IMR-90 (cell line): Measurements from ENCODE around the gene SUN1. TPM values are rescaled to one million over a fixed set of nuclear protein-coding genes. Genes with fewer than 3 reads are reported as not detected.

Experiments used
- ATAC-seq: fragments of 200-7000 bp; cut with Tn5 transposase; 2 replicates; pipeline ENCODE4 v1.9.1; 2020; ENCODE audit warnings: low read depth, mild to moderate bottlenecking, moderate library complexity
- BruUV-seq: library from RNA; stranded (reverse); fragments of 400-500 nt; replicated peaks from 2 replicates; lab custom pipeline; 2021; lab: Mats Ljungman, UMichigan
- CTCF ChIA-PET: fragments of 300-600 bp; formaldehyde crosslinking; extraction: SDS; loops from one replicate; lab custom pipeline; 2021; ENCODE audit warnings: antibody characterized with exemption; lab: Yijun Ruan, JAX
- POLR2A ChIA-PET: fragments of 300-600 bp; sonication (Branson Sonifier 250); formaldehyde crosslinking; loops from one replicate; lab custom pipeline; 2022; ENCODE audit warnings: antibody characterized with exemption; ENCODE audit not compliant: unreplicated experiment; lab: Charles Lee
- DNase-seq: peaks from one replicate; pipeline ENCODE4 v3.0.0; 2013
- H2AFZ ChIP-seq: replicated peaks from 2 replicates; pipeline ENCODE3; 2013; ENCODE audit warnings: low read length, mild to moderate bottlenecking; ENCODE audit not compliant: poor library complexity
- H2AK5ac ChIP-seq: 2 replicates; pipeline ENCODE4 v1.6.1; 2013; ENCODE audit warnings: low read depth, low read length, inconsistent platforms
- H2AK9ac ChIP-seq: replicated peaks from 2 replicates; pipeline ENCODE3; 2013; ENCODE audit warnings: mild to moderate bottlenecking, low read depth, low read length, moderate library complexity; ENCODE audit not compliant: poor library complexity
- H2BK120ac ChIP-seq: 2 replicates; pipeline ENCODE4 v1.6.1; 2013; ENCODE audit warnings: low read depth, low read length, inconsistent platforms
- H2BK15ac ChIP-seq: 3 replicates; pipeline ENCODE4 v1.6.1; 2013; ENCODE audit warnings: low read depth, low read length, inconsistent platforms
- H2BK20ac ChIP-seq: 2 replicates; pipeline ENCODE4 v1.6.1; 2013; ENCODE audit warnings: low read depth, mild to moderate bottlenecking, inconsistent platforms, low read length, moderate library complexity
- H2BK5ac ChIP-seq: 2 replicates; pipeline ENCODE4 v1.6.1; 2013; ENCODE audit warnings: mild to moderate bottlenecking, low read depth, low read length, inconsistent platforms; ENCODE audit not compliant: poor library complexity, severe bottlenecking
- H3K14ac ChIP-seq: replicated peaks from 2 replicates; pipeline ENCODE4 v1.6.1; 2013; ENCODE audit warnings: low read depth, low read length, inconsistent platforms
- H3K18ac ChIP-seq: 2 replicates; pipeline ENCODE4 v1.6.1; 2013; ENCODE audit warnings: low read depth, low read length, control low read depth
- H3K23ac ChIP-seq: 2 replicates; pipeline ENCODE4 v1.6.1; 2013; ENCODE audit warnings: low read depth, low read length, inconsistent platforms
- H3K27ac ChIP-seq: 2 replicates; pipeline ENCODE4 v1.5.1; 2013; ENCODE audit warnings: mild to moderate bottlenecking, control low read depth, low read length; ENCODE audit not compliant: insufficient read depth
- H3K27me3 ChIP-seq: 2 replicates; pipeline ENCODE4 v1.6.1; 2013; ENCODE audit warnings: low read length; ENCODE audit not compliant: control insufficient read depth, insufficient read depth
- H3K36me3 ChIP-seq: 2 replicates; pipeline ENCODE4 v1.6.1; 2013; ENCODE audit warnings: low read length, mixed read lengths; ENCODE audit not compliant: control insufficient read depth, insufficient read depth
- H3K4ac ChIP-seq: 2 replicates; pipeline ENCODE4 v1.6.1; 2013; ENCODE audit warnings: low read depth, low read length, inconsistent platforms
- H3K4me1 ChIP-seq: 2 replicates; pipeline ENCODE4 v1.6.1; 2013; ENCODE audit warnings: low read length, mixed read lengths; ENCODE audit not compliant: control insufficient read depth, insufficient read depth
- H3K4me2 ChIP-seq: 2 replicates; pipeline ENCODE4 v1.6.1; 2013; ENCODE audit warnings: low read depth, mild to moderate bottlenecking, control low read depth, low read length, moderate library complexity
- H3K4me3 ChIP-seq: 2 replicates; pipeline ENCODE4 v1.5.1; 2013; ENCODE audit warnings: low read depth, mild to moderate bottlenecking, control low read depth, low read length, moderate library complexity; ENCODE audit not compliant: insufficient read depth
- H3K56ac ChIP-seq: 2 replicates; pipeline ENCODE4 v1.6.1; 2013; ENCODE audit warnings: low read length, inconsistent platforms; ENCODE audit not compliant: insufficient read depth; ENCODE audit errors: extremely low read depth
- H3K79me1 ChIP-seq, 2 experiments: 2 replicates each; pipeline ENCODE4 v1.6.1; 2013; ENCODE audit warnings: low read length in 2 of 2, inconsistent platforms in 1 of 2, low read depth in 1 of 2
- H3K9ac ChIP-seq: 2 replicates; pipeline ENCODE4 v1.6.1; 2013; ENCODE audit warnings: low read depth, low read length, control low read depth
- H3K9me1 ChIP-seq: 2 replicates; pipeline ENCODE4 v1.6.1; 2013; ENCODE audit warnings: low read length, inconsistent platforms; ENCODE audit not compliant: insufficient read depth
- H3K9me3 ChIP-seq: 2 replicates; pipeline ENCODE4 v1.6.1; 2013; ENCODE audit warnings: low read length; ENCODE audit not compliant: control insufficient read depth, insufficient read depth
- H4K20me1 ChIP-seq: 2 replicates; pipeline ENCODE4 v1.6.1; 2013; ENCODE audit warnings: low read length, inconsistent platforms; ENCODE audit not compliant: insufficient read depth
- H4K5ac ChIP-seq: 2 replicates; pipeline ENCODE4 v1.6.1; 2013; ENCODE audit warnings: mild to moderate bottlenecking, low read depth, low read length, control low read depth
- H4K8ac ChIP-seq, 2 experiments: 2 replicates each; pipeline ENCODE4 v1.6.1; 2013; ENCODE audit warnings: low read depth in 2 of 2, low read length in 2 of 2, control low read depth in 1 of 2, inconsistent platforms in 1 of 2
- H4K91ac ChIP-seq: 2 replicates; pipeline ENCODE4 v1.6.1; 2013; ENCODE audit warnings: low read depth, low read length, inconsistent platforms; ENCODE audit not compliant: insufficient read depth
- BHLHE40 ChIP-seq: fragments of 150-350 bp; IDR thresholded peaks from 2 replicates; pipeline ENCODE4 v1.6.1; 2016; ENCODE audit warnings: mild to moderate bottlenecking, low read depth, low read length
- CEBPB ChIP-seq: IDR thresholded peaks from 2 replicates; pipeline ENCODE4 v1.6.1; 2012; ENCODE audit warnings: low read depth, low read length, improper control_type of control experiment
- RCOR1 ChIP-seq: IDR thresholded peaks from 2 replicates; pipeline ENCODE4 v1.6.1; 2012; ENCODE audit warnings: mild to moderate bottlenecking, low read length, improper control_type of control experiment; ENCODE audit not compliant: insufficient replicate concordance
- RFX5 ChIP-seq: IDR thresholded peaks from 2 replicates; pipeline ENCODE4 v1.8.0; 2012; ENCODE audit warnings: low read depth, mild to moderate bottlenecking, low read length, moderate library complexity
- WGBS, 2 experiments: methylation state at CpG; one replicate each; pipeline versions ENCODE4 v1.1.5 to v1.1.7; 2013; ENCODE audit warnings: missing lambda C conversion rate in 2 of 2; ENCODE audit not compliant: insufficient read length in 1 of 2; ENCODE audit errors: extremely low coverage in 2 of 2; 5-methylcytosine and 5-hydroxymethylcytosine counted together
- dilution Hi-C: fragments of 300-500 bp; cut with HindIII; formaldehyde crosslinking; loops from one replicate; pipeline ENCODE4 v1.14.3; 2018; ENCODE audit warnings: low sequenced_read_pairs; ENCODE audit not compliant: unreplicated experiment
- in situ Hi-C: fragments of 300-500 bp; cut with MboI; formaldehyde crosslinking; loops from 3 replicates; pipeline ENCODE4 v1.14.3; 2019; ENCODE audit warnings: low sequenced_read_pairs, inconsistent platforms, mixed read lengths
- intact Hi-C: fragments of 100-400 bp; cut with micrococcal nuclease; formaldehyde crosslinking; loops from 2 replicates; pipeline ENCODE4 v1.10.0; 2022
- polyA plus RNA-seq, 3 experiments: library from polyadenylated mRNA; depleted of rRNA; stranded (reverse); fragments of >200 nt; gene quantifications; 2 replicates each; pipeline ENCODE4 v1.2.3, GENCODE V29; 2012; ENCODE audit warnings: low replicate concordance in 1 of 3
- total RNA-seq: library from RNA; depleted of rRNA; stranded (reverse); fragments of >200 nt; gene quantifications from 2 replicates; pipeline ENCODE4 v1.2.3, GENCODE V29; 2012

Gene SUN1
- total and polyA plus RNA-seq, 2 of the 4 experiments (the other 2 are of a cell fraction) = 113 to 239 TPM

DNA sequence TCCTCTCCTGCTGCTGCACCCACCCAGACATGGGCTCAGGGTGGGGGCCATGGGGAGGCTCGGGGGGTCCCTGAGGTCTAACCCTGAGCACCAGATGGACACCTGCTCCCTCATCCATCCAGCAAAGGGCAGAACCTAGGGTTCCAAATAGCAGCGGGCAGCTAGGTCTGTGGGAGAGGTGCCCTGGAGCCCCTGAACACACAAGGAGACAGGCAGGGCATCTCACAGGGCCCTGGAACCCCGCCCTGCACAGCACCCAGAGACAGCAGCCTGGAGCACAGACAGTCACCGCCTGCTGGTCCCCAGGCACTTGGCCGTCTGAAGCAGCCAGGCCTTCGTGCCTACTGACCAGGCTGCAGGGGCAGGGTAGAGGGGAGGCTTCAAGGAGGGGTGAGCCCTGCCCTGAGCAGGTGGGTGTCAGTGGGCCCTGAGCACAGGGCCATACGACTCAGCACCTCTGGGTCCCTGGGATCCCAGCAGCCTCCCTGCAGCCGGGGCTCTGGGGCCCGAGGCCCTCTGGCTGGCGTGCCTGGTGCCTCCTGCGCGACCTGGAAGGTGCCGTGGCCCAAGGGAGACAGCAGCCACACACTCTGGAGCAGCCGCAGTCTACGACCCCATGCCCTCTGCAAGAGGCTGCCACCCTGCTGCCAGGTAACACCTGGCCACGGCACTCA, 82.4 kb downstream of the SUN1 start:
- Histone ChIP-seq H3K79me1 (no peaks in the 10 kb centered on the region), H4K91ac (no peak overlapping the region), H3K4me1 (no peaks in the 10 kb centered on the region), H2AK5ac (no peak overlapping the region), H3K18ac (no peak overlapping the region), H2AFZ (no peak overlapping the region), H3K56ac (no peak overlapping the region), H2BK5ac (no peak overlapping the region), H3K14ac (no peak overlapping the region), H2BK15ac (no peak overlapping the region), H3K27me3 (no peaks in the 10 kb centered on the region), H2BK120ac (no peak overlapping the region), H3K4me2 (no peak overlapping the region), H3K9me1 (no peaks in the 10 kb centered on the region), H4K5ac (no peak overlapping the region), H3K9me3 (no peaks in the 10 kb centered on the region), H3K4ac (no peak overlapping the region), H3K23ac (no peak overlapping the region), H2BK20ac (no peak overlapping the region), H3K9ac (no peak overlapping the region), H2AK9ac (no peak overlapping the region), H4K20me1 (no peaks in the 10 kb centered on the region), H4K8ac (no peak overlapping the region), H3K4me3 (no peak overlapping the region), H3K27ac (no peak overlapping the region), H3K36me3 (no peaks in the 10 kb centered on the region)
- WGBS, 2 experiments = 59% methylated on average over 4 of the region's 16 CpGs; no CpG with 5 or more reads in 1 of the 2 experiments
- TF ChIP-seq RFX5 = no peak
- no peak for TF ChIP-seq CEBPB
- TF ChIP-seq RCOR1 = no peak
- TF ChIP-seq BHLHE40 = no peak
- POLR2A ChIA-PET = no interaction called here
- CTCF ChIA-PET = no interaction called here
- BruUV-seq = no TSS peak
- ATAC-seq (no peak), DNase-seq (no peak)
- dilution Hi-C loops = no loop called here
- intact Hi-C loops = no loop called here
- in situ Hi-C loops = no loop called here
